HG03159 (cell line): ENCODE data around the gene HEXIM2.
"Not testable (repeated sequence)": the region's sequence is repeated elsewhere in the genome, so short reads cannot be mapped to it uniquely, and the experiment has no call there.

Experiments
- ATAC-seq: cut with Tn5 transposase; IDR thresholded peaks from one replicate; pipeline ENCODE4 v1.9.1; 2021; ENCODE audit warnings: mild to moderate bottlenecking, moderate library complexity; ENCODE audit not compliant: unreplicated experiment

The HEXIM2 gene

GRCh38 chr17:45168991-45169752, 7.5 kb downstream of the HEXIM2 start:
- ATAC-seq, result no peak

DNA sequence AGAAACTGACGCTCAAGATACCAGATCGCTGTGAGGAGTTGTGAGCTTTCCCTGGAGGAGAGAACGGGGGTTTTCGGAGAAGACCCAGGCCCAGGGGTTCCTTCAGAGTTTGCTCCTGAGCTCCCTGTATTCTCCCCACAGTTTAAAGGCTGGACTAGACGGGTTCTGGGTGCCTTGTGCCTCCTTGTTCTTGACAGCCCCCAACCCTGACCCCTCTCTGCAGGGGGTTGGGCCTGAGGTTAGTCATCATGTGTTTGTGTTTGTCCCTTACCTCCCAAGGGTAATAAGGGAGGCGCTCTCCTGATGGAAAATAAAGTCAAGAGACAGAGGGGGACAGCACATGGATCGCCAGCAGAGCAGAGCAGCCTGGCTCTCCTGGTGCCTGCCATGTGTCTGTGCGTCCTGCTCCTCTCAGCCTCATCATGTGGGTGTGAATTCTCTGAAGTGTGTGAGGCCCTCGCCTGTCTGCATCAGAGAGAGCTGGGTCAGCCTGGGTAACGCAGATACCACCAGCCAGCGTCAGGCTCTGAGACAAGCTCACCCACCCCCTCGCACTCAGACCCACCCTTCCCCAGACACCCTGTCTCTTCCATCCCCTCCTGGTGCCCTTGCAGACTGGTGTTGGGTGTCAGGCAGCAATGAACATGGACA, 8.7 kb downstream of the HEXIM2 start:
- ATAC-seq, result no peak

DNA sequence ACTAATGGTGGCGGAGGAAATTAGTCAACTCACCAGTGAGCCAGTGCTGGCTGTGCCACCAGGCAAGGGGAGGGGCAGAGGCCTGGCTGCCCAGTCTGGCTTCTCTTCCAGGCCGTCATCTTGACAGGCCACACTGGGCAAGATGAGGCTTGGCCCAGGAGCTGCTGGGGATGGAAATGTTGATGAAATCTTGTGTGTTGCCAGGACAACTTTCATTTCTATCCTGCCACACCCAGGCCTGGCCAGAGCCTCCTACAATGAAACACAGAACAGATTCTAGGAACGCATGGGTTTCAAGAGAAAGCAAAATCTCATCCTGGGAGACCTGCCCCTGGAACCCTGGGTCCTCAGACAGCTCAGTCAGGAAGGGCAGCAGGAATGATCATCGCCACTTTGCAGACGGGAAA, 9.3 kb downstream of the HEXIM2 start:
- no peak for ATAC-seq

DNA sequence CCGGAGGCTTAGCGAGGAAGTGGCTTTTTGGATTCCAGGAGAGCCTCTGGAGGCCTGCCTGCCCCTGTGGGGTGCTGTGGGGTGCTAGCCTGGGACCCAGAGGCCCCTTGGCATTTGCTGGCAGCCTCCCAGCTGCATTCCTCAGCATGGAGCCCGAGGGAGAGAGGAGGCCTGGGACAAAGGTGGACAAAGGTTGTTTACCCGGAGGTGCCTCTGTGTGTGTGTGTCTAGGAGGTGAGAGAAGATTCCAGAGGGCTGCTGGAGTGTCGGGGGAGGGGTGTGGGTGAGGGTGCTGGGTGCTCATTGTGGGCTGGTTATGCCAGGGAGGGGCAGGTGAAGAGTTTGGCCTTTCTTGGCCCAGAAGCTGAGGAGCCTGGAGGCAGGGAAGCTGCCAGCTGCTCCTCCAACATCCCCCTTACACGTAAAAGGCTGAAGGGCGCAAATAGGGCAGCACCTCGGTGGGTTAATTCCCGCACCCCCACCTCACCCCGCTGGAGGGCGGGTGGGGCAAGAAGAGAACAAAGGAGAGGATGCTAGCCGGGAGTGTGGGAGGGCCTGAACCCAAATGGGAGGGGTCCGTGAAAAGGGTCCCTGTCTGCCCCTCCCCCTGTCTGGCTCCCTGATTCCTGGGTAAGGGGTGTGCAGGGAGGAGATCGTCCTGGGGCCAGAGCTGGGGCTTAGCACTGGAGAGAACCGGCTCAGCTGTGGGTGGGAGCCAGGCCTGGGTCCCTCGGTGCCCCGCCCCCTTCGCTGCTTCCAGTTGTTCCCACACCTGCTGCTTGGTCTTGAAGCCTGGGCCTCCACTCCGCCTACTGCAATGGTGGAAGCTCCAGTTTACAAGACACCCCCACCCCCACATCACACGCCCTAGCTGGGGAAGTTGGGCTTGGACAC, 9.9 kb downstream of the HEXIM2 start:
- no peak for ATAC-seq

- no peak for ATAC-seq
Measured at GRCh38 chr17:45172232-45172540, 10.5 kb downstream of the HEXIM2 start.

DNA sequence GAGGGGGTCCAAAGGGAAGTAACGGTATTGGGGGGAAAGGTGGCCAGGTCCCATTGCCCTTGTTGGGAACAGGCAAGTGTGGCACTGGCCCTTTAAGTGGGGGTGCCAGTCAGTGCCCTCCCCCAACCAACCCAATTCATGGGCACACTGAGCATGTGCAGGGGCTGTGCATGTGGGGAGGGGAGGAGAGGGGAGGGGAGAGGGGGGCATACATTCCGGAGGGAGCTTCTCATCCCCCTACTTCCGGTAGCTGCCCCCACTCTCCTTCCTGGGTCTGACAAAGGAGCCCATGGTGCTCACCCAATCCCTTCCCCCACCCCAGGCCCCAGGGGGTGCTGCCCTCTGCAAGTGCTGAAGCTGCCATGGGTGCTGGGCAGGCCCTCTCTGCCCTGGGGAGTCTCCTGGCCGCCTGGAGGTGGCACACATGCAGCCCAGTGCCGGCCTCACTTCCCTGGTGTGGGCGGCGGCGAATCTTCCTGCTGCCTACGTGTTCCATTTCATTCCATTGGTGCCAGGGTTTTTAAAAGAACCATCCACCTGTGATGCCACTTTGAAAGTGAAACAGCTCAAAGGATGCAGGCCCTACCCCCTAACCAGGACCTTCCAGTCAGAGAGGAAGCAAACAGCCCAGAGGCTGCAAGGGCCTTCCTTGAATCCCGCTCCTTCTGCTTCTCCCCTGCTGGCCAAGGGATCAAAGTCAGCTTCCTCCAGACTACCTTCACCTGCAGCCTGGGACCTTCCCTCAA, 11.0 kb downstream of the HEXIM2 start:
- ATAC-seq, result no peak

GRCh38 chr17:45175759-45176115, 14.1 kb downstream of the HEXIM2 start:
- no peak for ATAC-seq

DNA sequence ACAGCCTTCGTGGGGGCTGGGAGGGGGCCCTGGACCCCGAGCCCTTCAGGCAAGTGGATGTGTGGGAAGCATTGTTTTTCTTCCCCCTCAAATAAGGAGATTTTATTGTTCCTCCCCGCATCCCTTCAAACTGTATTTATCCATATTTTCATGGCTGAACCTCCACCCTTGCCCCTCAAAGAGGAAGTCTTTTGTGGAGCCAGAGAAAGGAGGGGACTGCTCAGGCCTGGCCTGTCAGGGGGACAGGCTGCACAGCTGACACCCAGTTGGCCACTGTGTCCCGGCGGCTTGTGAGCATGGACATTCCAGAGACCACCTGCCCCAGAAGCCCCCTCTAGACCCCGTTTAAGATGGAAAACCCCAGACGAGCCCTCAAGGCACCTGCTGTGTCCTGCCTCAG, 15.9 kb downstream of the HEXIM2 start:
- no peak for ATAC-seq

DNA sequence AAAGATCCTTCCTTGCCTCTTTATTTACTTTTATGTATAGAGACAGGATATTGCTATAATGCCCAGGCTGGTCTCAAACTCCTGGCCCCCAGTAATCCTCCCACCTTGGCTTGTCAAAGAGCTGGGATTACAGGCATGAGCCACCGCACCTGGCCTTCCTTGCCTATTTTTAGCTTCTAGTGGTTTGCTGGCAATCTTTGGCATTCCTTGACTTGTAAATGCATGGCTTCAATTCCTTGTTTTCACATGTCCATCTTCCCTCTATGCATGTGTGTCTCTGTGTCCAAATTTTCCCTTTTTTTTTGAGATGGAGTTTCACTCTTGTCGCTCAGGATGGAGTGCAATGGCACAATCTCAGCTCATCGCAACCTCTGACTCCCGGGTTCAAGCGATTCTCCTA, 22.5 kb downstream of the HEXIM2 start:
- no peak for ATAC-seq

GRCh38 chr17:45186801-45187354, 25.2 kb downstream of the HEXIM2 start:
- no peak for ATAC-seq

- ATAC-seq, result no peak
Measured at GRCh38 chr17:45189009-45189408, 27.3 kb downstream of the HEXIM2 start.

- ATAC-seq, result no peak
Measured at GRCh38 chr17:45190503-45191255, 29.0 kb downstream of the HEXIM2 start.

DNA sequence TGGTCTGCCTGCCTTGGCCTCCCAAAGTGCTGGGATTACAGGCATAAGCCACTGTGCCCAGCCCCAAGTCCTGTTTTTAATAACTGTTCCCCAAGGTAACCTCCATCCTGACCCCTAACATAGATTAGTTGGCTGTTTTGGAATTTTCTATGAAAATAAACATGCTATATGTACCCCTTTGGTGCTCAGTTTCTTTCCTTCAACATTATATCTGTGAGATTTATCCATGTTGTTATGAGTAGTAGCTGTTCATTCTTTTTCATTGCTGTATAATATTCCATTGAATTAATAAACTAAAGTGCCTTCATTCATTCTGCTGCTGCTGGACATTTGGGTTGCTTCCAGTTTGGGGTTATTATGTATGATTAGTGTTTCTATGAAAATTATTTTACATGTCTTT, 33.7 kb downstream of the HEXIM2 start:
- ATAC-seq, result no peak

DNA sequence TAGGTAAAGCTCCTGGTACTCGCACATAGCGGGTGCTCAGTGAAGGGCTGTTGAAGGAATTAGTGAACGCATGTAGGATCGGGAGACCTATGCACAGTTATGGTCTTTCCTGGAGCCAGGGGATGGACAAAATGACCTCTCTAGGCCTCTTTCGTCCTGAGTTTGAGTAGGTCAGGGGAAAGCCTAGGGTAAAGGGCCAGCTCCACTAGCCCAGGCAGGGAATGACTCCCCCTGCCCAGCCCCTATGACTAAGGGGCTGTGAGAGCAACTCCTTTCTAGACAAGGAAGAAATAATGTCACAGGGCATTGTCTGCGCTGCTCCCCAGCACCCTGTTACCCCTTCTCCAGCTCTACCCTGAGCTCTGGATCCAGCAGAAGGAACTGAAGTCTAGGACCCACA, 35.4 kb downstream of the HEXIM2 start:
- no peak for ATAC-seq

DNA sequence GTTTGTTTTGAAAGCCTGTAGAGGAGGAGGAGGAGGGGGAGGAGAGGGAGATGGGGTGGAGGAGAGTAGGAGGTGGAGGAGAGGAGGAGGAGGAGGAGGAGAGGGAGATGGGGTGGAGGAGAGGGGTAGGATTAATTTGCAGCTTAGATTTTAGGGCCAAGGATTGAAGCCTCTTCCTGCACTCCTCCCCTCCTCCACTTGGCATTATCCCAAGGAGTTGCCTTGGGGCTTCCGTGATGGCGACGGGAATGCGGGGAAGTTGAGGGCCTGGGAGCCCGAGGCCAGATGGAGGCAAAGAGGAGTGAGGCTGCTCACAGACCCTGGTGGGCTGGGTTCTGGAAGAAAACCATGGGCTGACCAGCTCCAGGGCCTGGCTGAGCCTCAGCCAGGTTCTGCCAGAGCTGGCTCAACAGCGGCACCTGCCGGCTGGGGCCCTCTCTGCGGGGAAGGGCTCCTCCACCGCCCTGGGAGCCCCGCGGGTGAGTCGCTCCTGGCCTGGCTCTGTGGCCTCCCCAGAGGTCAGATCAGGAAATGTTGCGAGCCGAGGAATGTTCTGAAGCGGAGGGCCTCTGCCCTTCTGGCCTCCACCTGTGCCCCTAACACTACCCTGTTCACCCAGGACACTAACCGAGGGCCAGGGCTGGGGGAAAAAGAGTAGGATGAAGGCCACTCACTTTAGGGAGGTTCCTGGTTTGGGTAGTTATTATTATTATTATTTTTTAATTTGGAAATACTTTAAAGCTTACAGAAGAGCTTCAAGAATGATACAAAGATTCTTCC, 36.1 kb downstream of the HEXIM2 start:
- peak; percentile 75 for ATAC-seq

DNA sequence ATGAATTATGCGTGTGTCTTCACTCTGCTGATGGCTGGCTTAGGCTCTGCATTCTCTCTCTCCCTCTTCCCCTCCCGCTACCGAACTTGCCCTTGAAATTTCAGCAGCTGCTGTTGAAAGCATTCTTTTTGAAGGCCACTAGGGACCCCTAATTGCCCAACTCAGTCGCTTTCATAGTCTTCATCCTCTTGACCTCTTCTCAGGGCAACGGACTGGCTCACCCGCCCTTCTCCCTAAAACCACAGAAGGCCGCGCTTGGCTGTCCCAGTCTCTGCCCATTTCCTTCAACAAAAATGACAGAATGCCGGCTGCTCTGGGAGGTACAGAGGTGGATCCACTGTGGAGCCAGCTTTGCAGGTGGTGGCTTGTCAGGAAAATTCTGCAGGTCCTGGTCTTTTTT, 39.0 kb downstream of the HEXIM2 start:
- ATAC-seq, result no peak

GRCh38 chr17:45201457-45201856, 39.8 kb downstream of the HEXIM2 start:
- ATAC-seq, result no peak

- not testable (repeated sequence) for ATAC-seq
Measured at GRCh38 chr17:45201880-45202279, 40.2 kb downstream of the HEXIM2 start.

DNA sequence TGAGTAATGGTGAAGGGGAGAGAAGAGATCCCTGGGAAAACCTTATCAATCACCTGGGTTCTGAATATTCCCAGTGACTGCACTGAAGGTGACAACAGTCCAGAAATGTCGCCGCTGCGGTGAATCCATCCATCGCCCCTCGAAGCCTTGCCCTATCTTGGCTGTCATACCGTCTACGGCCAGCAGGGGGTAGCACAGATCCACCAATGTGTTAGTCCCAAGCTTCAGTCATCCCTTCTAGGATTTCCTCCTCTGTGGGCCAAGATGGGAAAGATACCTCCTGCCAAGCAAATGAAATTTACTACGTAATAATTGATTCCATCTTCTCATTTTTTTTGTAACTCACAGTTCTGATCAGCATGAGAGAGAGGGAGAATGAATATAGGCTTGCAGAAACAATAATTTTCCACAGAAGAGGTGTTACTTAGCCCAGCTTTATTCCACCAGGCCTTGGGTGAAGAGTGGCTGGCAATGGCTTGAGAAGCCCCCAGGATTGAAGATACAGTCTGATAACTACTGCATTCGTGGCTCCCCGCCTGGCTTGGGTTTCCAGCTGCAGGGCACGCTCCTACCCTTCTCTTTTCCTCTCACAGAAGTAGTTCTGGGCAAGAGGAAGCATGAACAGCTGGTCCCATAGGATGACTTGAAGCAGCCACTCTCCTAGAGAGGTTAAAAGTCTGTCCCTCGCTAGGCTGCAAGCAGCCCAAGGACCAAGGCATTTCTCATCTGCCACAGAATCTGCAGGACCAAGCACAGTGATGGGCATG, 57.4 kb downstream of the HEXIM2 start:
- ATAC-seq, result no peak
